AG08396 (cell line): Measurements from ENCODE around the gene PDE3A.
A peak's percentile ranks its signal among the peaks of the same experiment; 100 is the strongest.
"Not testable (repeated sequence)": the region's sequence is repeated elsewhere in the genome, so short reads cannot be mapped to it uniquely, and the experiment has no call there.

Experiments used
- DNase-seq: peaks from one replicate; pipeline ENCODE4 v3.0.0; 2012; ENCODE audit warnings: low spot score, mixed read lengths

Gene PDE3A

DNA sequence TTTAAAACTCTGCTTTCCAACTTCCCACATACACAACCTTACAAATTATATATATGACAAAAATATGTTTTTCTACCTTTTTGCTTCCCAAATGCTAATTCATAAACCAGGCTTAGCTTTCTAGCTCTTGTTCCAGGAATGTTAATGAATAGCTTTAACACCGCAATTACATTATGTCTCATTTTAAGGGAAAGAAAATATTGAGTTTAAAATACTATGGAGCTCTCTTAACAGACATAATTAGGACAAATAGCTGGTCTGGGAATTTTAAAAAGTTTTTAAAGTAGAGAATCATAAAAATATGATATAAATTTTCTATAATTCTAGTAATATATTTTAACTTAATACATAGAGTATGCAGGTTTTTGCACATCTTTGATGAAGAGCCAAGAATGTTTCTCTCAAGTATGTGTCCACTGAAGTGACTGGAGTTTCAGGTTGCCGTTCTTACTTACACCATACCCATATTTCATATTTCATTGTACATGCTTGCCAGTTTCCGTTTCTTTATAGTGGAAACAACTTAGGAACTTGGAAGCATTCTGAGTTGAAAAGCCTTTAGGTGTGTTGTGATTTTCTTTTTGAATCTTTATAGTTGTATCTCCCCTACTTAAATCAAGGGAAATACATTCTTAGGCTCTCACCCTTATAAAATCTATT is 236.2 kb downstream of the PDE3A start:
- no peak for DNase-seq

DNA sequence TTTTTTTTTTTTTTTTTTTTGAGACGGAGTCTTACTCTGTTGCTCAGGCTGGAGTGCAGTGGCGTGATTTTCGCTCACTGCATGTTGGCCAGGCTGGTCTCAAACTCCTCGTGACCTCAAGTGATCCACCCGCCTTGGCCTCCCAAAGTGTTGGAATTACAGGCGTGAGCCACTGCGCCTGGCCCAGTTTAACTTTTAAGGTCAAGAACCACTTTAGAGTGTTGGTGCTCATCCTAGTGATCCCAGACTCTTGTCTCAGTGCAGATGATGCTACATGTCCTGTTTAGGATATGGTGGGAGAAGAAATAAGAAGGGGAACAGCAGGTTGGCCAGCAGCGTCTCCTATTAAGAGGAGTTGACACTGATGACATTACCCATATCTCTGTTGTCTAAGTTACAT is 246.7 kb downstream of the PDE3A start:
- not testable (repeated sequence) for DNase-seq

- no peak for DNase-seq
Measured at GRCh38 chr12:20616093-20616492, 247.8 kb downstream of the PDE3A start.

- no peak for DNase-seq
Measured at GRCh38 chr12:20620261-20620660, 251.9 kb downstream of the PDE3A start.

DNA sequence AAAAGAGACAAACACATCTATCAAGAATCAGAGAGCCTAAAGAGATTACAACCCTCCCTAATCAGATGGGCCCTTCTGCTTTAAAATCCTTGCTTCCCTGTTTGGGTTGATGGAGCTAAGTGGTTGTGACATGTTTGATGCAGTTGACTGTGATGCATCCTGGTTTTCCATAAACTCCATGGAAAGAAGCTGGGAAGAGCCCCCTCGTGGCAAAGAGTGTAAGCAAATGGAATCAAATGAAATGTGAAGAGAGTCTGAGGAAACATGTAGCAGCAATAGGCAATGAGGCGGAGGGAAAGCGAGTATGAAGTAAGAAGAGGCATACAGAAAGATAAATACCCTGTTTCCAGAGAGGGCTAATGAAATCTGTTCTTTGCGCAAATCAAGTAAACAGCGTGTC is 256.4 kb downstream of the PDE3A start:
- DNase-seq: no peak

DNA sequence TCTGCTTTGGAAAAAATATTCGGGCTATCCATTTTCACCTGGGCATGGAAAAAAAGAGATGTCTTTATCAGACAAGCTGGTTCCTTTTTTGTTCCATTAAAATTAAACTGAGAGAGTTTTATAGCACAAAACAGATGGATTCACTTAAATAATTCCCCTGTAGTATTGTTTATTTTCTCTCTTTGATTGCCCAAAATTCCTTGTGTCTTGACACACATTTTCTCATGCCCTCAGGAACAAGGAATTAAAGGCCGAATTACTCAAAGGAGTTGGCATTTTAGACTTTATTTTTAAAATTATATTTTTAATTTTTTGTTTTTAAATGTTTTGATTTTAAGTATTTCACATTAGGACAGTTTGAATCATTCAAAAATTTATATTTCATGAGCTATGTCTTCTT is 257.2 kb downstream of the PDE3A start:
- DNase-seq: no peak

GRCh38 chr12:20627001-20627588 is 258.8 kb downstream of the PDE3A start:
- DNase-seq: no peak

- DNase-seq: no peak
Measured at GRCh38 chr12:20628226-20628787, 260.0 kb downstream of the PDE3A start.

DNA sequence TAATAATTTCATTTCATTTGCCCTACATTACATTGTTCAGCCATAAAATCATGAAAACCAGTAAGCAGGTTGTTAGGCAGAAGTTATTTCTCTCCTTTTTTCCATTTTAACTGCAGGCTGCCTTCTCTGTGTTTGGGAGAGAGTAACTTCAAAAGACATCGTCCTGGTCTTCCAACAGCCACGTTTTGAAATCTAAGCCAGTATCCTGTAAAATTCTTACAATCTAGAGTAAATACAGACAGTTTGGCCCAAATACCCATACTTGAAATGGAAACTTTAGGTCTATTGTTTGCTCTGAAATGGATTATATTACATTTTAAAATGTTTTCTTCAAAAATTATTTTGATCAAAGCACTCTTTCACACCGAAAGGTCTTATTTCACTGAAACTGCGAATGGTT is 260.7 kb downstream of the PDE3A start:
- DNase-seq: no peak

DNA sequence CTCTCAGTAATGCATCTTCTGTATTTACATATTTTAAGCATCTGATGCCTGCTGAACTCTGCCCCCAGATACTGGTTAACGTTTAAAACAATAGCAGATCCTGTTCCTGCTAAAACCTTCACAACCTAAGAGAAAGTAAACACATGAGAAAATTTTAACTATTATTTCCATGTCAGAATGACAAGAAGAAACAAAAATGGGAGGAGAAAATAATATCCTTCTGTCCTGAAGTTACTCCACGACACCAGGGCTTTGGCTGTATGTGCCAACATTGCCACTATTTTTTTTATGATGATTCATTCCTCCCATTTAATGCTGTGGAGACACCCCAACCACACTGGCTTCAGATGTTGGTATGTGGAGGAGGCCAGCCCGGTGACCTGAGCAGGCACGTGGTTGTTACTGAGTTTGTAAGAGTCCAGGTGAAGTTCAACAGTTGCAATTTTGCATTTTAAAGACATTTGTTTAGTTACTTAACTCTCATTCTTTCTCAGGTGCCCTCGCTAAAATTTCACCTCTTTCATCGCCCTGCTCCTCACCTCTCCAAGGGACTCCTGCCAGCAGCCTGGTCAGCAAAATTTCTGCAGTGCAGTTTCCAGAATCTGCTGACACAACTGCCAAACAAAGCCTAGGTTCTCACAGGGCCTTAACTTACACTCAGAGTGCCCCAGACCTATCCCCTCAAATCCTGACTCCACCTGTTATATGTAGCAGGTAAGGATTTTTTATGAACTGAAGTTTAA is 261.2 kb downstream of the PDE3A start:
- DNase-seq: peak; percentile 23

DNA sequence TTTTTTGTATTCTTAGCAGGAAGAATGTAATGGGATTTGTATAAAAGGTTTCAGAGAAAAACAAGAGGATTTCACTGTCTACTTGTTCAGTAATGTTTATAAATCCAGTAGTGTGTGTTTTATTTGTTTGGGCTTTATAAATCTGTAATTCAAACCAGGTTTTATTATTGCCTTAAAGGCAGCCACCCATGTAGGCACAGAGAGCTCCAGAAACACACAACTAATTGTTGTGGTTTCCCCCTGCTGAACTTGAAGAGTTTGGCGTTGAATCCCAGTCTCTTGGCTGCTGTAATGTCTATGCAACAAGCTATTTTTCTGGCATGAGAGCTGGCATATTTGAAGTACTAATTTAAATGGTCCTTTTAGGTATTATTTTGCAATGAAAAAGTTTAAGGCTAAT is 263.4 kb downstream of the PDE3A start:
- no peak for DNase-seq

- no peak for DNase-seq
Measured at GRCh38 chr12:20641106-20641505, 272.8 kb downstream of the PDE3A start.

GRCh38 chr12:20643822-20644221 is 275.5 kb downstream of the PDE3A start:
- DNase-seq: no peak

DNA sequence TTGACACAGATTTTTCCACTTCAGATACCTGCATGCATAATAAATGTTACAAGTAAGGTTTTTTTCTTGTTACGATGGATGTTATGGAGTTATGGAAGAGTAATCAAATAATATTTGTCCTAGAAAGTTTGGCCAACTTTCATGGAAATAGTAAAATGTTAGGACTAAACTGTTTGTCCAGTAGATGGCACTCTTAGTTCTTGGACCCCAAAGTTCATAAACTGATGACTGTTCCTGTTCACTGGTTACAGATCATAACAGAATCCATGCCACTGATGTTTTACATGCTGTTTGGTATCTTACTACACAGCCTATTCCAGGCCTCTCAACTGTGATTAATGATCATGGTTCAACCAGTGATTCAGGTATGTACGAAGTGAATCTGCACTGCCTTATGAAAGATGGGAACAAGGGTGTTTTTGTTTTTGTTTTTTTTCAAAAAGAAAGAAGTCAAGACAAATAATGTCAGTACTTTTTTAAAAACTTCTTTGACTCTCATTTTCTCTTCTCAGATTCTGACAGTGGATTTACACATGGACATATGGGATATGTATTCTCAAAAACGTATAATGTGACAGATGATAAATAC is 278.0 kb downstream of the PDE3A start:
- DNase-seq: peak; percentile 37

DNA sequence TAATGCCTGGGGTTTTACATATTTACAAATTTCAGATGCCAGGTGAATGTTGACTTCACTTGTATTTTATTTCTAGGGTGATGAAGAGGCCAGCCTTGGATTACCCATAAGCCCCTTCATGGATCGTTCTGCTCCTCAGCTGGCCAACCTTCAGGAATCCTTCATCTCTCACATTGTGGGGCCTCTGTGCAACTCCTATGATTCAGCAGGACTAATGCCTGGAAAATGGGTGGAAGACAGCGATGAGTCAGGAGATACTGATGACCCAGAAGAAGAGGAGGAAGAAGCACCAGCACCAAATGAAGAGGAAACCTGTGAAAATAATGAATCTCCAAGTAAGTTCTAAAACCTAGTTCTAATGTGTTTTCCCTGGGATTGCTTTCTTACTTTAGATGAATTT is 285.5 kb downstream of the PDE3A start:
- no peak for DNase-seq

DNA sequence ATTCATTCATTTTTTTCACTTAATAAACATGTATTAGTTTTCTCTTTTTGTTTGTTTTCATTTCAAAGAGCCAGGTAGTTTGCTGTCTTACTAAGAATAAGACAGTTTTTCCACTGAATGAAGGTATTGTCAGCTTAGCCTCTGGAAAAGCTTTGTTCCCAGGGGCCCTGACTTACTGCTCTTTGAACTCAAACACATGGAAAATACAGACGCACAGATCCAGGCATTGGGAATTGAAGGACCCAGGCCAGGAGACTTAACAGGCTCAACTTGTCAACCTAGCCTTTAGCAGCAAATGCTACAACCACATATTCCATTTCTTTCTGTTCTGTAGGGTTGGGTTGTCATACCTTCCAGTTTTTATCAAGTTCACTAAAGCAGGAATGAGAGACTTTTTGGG is 288.3 kb downstream of the PDE3A start:
- DNase-seq: no peak

GRCh38 chr12:20657496-20657895 is 289.2 kb downstream of the PDE3A start:
- no peak for DNase-seq

DNA sequence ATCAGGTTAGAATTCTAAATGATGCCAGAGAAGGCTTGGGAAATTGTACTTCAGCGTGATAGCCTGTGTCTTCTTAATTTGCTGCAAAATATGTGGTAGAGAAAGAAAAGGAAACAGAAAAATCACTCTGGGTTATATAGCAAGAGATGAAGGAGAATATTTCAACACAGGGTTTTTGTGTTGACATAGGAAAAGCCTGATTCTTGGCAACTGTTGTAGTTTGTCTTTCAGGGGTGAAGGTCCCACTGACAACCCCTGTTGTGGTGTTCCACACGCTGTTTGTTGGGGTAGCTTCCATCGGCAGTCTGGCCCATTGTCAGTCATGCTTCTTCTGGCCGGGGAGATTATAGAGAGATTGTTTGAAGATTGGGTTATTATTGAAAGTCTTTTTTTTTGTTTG is 313.0 kb downstream of the PDE3A start:
- no peak for DNase-seq

DNA sequence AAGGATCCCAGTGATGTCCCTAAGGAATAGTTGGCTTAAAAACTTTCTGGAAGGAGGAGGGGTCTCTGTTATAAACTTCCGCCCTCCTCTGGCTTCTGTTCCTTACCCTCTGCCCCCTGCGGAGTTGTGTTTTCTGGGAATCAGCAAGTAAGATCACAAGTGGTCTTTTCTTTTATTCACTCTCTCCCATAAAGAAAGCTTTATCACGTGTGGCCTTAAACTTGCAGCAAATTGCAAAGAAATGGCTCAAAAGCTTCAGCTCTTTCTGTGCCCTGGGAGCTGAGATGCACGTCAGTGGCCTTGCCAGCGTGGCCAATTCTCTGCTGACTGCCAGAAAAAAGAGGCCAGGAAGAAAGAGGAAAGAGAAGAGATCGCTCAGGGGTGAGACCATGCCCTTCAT is 326.9 kb downstream of the PDE3A start, which contains the start of gene SLCO1C1:
TSS of gene SLCO1C1 (plus strand) at position 101 of the 400 bp plus-strand sequence. CDS start 4,245 bp downstream, outside the sequence.
- no peak for DNase-seq

GRCh38 chr12:20696181-20696905 is 328.0 kb downstream of the PDE3A start:
- no peak for DNase-seq

GRCh38 chr12:20701106-20701505 is 332.8 kb downstream of the PDE3A start:
- DNase-seq: no peak

- no peak for DNase-seq
Measured at GRCh38 chr12:20704860-20705259, 336.5 kb downstream of the PDE3A start.
